Bone marrow (tissue), 2 donors: ENCODE measurements around the gene FHOD1.

Experiments
- DNase-seq, 2 donors: peaks; one replicate each; lab custom pipeline; 2025; lab: John Stamatoyannopoulos, UW

Gene FHOD1

DNA sequence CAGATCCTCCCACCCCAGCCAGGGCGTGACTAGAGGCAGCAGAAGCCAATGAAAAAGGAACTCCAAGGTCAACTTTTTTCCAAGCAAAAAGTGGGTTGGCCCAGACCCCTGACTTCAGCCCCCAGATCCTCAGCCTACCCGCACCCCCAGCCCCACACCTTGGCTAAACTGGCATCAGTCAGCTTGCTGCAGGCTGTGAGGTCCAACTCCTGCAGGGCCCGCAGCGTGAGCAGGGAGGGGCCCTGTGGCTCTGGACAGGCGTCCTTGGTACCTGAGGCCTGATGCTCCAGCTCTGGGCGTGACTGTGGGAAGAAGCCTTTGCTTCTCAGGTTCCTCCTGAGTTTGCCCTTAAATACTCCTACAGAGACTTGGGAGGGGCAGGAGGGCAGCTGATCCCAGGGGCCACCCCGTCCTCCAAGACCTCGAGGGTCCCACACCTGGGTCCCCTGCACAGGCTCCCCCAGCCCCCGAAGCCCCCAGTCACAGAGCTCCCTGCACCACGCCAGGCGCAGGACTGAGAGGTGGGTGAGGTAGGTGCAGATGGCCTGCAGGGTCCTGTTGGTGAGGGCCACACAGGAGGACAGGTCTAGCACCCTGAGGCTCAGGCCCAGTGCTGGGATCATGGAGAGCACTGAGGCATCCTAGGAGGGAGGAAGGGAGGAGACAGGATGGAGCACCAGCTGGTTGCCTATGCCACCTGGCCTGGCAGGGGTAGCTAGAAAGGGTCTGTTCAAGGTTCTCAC is 39.0 kb downstream of the FHOD1 start:
- DNase-seq = no peak

DNA sequence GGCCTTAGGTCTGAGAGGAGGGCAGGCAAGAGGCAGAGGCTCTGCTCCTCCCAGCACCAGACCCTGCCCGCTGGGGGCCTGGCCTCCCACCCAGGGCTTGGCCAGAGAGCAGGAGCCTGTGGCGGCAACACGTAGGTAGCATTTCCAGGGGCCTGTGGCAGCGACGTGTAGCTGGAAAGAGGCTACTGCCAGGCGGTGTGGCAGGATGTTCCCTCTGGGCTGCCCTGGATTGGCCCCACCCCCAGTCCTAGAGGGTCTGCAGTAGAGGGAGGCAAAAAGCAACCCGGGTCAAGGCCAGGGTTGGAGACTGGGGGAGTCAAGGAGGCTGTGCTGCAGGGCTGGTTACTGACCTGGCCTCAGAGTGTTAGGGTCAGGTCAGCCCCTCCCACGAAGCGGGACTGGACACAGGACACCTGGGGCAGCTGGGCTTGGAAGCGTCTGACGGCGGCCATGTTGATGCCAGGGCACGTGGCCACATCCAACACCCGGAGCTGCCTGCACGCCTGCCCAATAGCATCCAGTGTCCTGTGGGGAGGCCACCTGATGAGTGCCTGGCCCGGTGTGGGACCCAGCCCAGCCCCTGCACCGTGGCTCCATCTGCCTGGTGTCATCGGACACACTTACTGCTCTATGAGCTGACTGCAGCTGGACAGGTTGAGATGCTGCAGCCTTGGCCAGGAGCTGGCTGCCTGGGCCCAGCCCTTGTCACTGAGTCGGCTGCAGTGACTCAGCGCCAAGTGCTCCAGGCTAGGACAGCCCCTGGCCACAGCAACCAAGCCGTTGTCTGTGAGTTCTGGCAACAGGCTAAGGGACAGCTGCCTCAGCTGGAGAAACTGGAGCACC is 39.8 kb downstream of the FHOD1 start:
- no peak for DNase-seq

DNA sequence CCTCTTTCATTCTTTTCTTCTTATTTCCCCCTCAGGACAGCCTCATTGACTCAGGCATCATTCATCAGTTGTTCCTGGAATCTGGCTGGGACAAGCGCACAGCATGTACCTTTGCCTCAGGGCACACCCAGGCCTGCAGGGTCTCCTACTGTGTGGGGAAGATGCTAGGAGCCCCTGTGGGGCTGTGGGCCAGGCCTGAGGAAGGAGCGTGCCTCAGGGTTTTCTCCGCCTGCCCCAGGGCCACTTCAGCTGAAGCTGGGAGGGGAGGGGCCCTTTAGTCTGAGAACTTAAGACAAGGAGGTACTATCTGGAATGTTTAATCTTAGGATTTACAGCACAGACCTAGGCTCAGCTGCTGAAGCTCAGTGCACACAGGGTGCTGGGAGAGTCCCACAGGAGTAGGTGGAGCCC is 40.4 kb downstream of the FHOD1 start:
- no peak for DNase-seq

DNA sequence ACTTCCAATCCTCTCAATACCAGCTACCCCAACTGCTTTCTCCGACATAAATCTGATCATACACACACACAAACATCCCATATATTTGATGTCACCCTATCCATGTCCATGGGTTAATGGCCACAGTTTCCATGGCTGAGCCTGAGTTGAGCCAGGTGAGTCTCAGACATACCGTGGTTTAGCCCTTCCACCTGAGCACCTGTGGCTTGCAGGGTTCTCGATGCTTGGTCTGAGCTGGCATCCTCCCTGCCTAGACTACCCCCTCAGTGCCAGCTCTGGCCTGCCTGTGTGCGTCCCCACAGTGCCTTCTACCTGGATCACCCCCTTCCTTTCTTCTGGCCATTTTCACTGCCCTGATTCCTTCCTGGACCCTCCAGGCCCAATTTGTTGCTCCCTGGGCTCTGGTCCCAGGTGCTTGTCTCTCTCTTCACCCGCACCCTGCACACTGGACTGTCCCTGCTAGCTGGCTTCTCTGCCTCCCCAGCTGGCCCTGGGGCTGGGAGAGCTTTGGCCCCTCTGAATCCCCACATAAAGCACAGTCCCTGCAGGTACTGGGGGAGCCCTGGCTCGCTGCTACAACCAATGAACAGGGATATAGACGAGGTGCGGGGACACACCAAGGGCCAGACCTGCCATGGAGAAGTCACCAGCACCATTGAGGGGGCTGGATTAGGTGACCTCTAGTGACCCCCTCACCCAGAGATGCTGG is 41.0 kb downstream of the FHOD1 start:
- DNase-seq = no peak

DNA sequence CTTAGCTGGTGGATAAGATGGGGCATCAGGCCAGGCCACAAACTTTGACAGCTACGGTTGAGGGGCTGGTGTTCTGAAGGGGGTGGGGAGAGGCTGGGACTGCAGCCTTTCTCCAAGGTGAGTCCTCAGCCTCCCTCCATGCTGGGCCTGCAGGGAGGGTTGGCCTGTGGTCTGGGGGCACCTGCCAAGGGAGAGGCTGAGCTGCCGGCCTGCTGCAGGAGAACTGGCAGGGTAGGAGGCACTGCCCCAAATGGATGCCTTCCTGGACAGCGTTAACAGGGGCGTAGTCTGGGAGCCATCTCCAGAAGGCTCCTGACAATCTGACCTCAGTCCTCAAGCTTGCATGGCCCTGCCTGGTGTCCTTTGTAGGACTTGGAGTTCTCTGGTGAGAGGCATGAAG is 43.2 kb downstream of the FHOD1 start:
- no peak for DNase-seq

DNA sequence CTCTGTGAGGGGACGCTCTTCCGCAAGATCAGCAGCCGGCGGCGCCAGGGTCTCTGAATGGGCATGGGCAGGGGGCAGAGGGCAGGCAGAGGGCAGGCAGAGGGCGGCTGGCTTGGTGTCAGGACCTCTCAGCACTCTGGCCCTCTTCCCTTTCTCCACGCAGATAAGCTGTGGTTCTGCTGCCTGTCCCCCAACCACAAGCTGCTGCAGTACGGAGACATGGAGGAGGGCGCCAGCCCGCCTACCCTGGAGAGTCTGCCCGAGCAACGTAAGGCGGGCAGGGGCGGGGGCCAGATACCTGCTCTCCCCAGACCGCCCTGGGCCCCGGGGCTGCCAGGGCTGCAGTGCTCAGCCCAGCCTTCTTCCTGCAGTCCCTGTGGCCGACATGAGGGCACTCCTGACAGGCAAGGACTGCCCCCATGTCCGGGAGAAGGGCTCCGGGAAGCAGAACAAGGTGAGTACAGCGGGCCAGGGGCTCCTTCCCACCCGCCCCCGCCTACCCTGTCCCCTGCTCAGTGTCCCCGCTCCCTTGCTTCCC is 44.3 kb downstream of the FHOD1 start:
- DNase-seq = no peak

DNA sequence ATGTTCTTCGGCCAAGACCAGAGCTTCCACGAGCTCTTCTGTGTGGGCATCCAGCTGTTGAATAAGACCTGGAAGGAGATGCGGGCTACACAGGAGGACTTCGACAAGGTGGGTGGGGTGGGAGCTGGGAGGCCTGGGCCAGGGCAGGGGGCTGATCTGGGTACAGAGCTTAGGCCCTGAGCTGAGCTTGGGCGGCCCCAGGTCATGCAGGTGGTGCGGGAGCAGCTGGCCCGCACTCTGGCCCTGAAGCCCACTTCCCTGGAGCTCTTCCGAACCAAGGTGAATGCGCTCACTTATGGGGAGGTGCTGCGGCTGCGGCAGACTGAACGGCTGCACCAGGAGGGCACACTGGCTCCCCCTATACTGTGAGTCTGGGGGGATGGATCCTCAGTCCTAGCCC is 44.9 kb downstream of the FHOD1 start:
- no peak for DNase-seq

DNA sequence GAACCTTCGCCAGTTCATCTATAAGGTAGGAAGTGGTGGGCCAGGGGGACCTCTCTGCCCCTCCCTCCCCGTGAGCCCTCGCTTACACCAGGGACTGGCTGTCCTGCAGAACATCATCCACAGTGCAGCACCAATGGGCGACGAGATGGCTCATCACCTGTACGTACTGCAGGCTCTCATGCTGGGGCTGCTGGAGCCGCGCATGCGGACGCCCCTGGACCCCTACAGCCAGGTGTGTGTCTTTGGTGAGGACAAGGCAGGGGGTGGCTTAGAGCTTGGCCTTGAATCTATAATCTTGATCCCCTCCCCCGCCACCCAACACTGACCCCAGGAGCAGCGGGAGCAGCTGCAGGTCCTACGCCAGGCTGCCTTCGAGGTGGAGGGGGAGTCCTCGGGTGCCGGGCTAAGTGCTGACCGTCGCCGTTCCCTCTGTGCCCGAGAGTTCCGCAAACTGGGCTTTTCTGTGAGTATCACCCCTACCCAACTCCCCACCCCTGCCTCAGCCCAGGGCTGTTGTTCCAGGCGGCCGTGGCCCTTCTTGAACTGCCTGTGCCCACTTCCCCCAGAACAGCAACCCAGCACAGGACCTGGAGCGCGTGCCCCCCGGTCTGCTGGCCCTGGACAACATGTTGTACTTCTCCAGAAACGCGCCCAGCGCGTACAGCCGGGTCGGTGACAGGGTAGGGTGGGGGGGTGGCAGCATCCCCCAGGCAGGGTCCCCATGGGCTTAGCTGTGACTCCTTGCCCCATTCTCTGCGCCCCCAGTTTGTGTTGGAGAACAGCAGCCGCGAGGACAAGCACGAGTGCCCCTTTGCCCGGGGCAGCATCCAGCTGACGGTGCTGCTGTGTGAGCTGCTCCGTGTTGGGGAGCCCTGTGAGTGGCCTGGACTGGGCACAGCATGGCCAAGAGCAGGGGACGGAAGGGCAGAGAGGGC is 45.6 kb downstream of the FHOD1 start:
- no peak for DNase-seq

DNA sequence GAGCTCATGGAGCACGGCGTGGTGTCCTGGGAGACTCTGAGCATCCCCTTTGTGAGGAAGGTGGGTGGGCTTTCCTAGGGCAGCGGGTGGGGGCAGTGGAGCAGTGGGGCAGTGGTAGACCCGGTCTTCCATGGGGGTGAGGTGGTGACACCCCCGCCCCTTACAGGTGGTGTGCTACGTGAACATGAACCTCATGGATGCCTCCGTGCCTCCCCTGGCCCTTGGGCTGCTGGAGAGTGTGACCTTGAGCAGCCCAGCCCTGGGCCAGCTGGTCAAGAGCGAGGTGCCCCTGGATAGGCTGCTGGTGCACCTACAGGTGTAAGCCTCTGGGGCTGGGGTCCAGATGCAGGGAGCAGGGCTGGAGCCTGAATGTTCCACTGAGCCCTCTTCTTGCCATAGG is 46.8 kb downstream of the FHOD1 start:
- DNase-seq = no peak

DNA sequence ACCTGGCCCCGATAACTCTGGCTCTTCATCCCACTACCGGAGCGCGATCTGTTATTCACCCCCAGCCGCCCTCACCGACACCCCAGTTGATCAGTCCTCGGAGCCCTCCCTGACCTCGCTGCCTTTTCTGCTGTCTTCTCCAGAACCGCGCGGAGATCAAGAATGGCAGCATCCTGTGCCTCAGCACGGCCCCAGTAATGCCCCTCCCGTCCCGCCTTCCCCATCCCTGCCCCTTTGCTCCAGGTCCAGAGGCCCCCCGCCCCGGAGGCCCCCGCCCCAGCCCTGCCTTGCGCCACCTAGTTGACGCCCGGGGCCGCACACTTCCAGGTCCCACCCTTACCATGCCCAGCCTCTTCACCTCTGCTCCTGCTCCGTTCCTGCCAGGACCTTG is 47.5 kb downstream of the FHOD1 start:
- no peak for DNase-seq

DNA sequence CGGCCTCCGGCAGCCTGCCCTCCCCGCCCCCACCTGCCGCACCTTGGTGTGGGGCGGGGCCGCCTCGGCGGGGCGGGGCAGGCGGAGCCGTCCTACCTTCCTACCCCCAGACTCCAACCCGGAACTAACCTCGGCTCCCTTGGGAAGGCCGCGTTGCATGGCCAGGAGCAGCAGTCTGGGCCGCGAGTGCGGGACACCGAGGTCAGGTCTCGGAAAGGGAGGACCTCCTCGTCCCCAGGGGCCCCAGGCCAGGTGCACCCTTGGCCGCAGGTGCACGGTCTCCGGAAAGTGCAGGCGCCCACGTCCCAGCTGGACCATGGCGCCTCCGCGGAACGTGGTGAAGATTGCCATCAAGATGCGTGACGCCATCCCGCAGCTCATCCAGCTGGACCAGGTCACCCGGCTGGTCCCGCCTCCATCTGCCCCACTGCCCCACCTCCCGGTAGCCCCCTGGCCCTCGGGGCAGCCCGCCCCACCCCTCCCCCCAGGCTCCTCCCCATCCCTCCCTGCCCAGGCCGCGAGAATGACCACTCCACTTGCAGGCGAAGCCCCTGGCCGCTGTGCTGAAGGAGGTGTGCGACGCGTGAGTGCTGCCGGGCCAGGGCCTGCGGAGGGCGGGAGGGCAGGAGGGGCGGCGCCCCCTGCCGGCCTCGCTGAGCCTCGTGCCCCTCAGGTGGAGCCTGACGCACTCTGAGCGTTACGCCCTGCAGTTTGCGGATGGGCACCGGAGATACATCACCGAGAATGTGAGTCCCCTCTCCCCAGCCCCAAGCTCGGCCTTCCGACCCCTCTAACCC is 48.1 kb downstream of the FHOD1 start, which contains the start of gene ELMO3:
ELMO3 (plus strand) TSS at position 121 of the 797 bp plus-strand sequence; CDS start at position 317, 196 bp downstream.
- no peak for DNase-seq

DNA sequence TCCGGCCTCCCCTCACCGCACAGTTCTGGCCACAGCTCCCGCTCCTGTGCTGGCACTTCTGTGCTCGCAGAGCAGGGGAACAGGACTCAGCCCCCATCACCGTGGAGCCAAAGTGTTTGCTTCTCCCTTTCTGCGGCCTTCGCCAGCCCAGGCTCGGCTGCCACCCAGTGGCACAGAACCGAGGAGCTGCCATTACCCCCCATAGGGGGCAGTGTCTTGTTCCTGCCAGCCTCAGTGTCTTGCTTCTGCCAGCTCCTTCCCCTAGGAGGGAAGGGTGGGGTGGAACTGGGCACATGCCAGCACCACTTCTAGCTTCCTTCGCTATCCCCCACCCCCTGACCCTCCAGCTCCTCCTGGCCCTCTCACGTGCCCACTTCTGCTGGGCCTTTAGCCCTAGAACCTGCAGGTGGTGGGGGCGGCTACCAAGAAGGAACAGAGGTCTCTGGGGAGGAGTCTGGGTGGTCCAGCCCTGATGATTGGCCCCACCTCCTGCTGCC is 49.0 kb downstream of the FHOD1 start:
- peak; percentile 5 to 29 for DNase-seq

DNA sequence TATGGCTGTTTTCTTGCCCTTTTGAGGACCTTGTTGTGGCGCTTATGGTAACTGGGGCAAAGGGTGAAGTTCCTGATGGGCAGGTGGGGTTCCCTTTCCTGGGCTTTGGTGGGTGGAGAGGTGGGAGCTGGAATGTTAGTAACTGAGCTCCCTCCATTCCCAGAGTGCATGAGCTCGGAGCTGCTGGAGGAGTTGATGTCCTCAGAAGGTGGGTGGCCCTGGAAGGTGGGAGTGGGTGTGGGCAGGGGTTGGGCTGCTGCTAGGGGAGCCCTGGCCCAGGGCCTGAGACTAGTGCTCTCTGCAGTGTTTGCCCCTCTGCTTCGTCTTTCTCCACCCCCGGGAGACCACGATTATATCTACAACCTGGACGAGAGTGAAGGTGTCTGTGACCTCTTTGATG is 49.6 kb downstream of the FHOD1 start:
- no peak for DNase-seq

DNA sequence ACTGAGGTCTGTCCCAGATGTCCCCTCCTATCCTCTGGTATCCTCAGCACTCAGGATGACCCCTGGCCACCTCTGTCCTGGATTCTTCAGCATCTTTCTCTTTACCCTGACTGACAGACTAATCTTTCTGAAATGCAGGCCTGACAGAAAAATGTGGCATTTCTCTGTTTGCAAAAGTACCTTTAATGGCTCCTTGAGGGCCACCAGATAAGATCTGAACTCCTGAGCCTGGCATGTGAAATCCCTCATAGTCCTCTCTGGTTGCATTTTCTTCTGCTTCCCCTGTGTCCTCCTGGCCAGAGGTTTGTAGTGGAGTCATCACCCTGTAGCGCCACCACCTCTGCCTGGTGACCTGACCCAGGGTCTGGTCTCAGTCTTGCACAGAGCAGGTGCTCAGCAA is 50.4 kb downstream of the FHOD1 start:
- no peak for DNase-seq

DNA sequence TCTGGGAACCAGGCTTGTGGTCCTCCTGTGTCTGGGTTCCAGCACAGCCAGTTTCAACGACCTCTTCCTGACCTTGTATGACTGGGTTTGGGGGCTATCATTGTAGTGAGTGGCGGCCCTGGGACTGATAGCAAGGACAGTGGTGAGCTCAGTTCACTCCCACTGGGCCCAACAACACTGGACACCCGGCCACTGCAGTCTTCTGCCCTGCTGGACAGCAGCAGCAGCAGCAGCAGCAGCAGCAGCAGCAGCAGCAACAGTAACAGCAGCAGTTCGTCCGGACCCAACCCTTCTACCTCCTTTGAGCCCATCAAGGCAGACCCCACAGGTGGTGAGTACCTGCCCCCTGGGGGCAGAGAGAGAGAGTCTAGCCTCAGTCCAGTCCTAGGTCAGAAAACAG is 51.6 kb downstream of the FHOD1 start:
- DNase-seq = no peak

DNA sequence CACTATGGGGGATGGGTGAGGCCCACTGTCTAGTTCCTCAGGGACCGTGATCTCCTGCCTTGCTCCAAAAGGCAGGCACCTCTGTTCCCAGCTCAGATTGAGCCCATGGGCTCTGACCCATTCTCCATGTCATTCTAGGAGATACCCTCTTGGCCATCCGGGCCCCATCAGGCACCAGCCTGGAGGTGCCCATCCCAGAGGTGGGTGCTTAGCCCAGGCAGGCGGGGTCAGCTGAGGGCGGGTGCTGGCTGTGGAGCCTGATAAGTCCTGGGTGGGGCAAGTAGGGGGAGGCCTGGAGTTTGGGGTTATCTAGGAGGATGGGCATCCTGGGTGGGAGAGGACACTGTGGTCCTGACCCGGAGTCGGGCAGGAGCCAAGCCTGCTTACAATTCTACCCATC is 53.0 kb downstream of the FHOD1 start:
- no peak for DNase-seq

DNA sequence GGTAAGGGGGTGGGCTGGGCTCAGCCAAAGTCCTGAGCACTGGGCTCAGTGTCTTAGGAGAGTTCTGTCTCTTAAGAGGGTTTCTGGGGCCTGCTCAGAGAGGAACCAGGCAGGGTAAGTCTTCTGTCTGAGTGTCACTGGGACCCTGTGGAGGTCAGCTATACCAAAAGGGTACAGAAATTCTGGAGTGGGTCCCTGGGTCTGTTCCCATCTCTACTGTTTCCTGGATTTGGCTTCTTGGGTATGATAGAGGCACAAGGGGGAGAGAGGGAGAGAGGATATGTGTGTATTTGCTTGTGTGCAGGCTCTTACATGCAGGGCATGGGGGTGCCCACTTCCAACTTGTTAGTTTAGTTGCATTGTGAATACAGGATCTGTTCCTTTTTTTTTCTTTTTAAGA is 53.7 kb downstream of the FHOD1 start:
- no peak for DNase-seq

DNA sequence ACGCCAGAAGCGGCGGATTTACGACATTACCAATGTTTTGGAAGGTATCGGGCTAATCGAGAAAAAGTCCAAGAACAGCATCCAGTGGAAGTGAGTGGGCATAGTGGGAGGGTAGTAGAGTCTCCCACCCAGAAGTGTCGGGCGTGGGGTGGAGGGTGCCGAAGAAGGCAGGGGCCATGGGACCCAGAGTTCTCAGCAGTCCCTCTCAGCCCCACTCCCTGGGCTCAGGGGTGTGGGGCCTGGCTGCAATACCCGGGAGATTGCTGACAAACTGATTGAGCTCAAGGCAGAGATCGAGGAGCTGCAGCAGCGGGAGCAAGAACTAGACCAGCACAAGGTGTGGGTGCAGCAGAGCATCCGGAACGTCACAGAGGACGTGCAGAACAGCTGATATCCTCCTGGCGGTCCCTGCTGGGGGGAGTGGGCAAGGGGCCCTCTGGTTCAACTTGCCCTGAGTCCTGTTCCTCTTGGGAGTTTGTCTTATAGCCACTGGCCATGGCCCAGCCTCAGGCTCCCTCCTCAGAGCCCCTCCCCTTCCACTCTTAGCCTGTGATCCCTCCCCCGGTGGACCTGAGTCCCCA is 54.4 kb downstream of the FHOD1 start:
- no peak for DNase-seq

DNA sequence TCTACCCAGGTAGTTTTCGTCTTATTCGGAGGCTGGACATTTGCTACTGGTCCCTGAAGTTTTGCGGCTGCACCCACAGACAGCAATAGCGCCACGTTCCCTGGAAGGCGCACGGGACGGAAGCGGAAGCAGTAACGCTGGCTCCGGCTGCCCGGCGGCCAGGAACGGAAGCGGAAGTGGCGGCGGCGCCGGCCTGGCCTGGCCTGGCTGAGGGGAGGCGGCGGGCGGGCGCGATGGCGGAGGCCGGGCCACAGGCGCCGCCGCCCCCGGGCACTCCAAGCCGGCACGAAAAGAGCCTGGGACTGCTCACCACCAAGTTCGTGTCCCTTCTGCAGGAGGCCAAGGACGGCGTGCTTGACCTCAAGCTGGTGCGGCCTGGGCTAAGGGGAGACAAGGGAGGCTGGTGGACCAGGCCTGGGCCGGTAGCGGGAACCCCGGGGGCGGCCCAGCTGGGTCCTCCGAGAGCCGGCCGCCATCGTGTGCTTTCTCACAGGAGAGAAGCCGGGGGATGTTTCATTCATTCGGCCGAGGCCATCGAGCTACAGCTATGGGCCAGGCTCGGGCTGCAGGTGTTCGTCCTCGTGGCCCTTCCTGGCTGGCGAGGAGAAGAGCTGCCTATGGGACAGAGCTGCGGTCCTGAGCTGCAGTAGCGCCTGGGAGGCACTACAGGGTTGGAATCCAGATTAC is 55.1 kb downstream of the FHOD1 start, which contains the start of gene E2F4:
E2F4 (plus strand) TSS at position 161 of the 687 bp plus-strand sequence; CDS start at position 234, 73 bp downstream.
- peak; percentile 64 to 82 for DNase-seq
